Activated CD4-positive, CD25-positive, alpha-beta regulatory T cell treated with anti-CD3 and anti-CD28 coated beads, Interleukin-2, amount 50 U/mL, for 24 hours (primary cell): ENCODE data around the gene TBL1XR1.
"Not testable (repeated sequence)": the region's sequence is repeated elsewhere in the genome, so short reads cannot be mapped to it uniquely, and the experiment has no call there.

Experiments
- ATAC-seq, 2 donors: fragments of 150-1000 bp; cut with Tn5 transposase; one replicate each; pipeline ENCODE4 v1.10.0; 2021; ENCODE audit warnings: mild to moderate bottlenecking in 1 of 2, moderate library complexity in 1 of 2

The TBL1XR1 gene

DNA sequence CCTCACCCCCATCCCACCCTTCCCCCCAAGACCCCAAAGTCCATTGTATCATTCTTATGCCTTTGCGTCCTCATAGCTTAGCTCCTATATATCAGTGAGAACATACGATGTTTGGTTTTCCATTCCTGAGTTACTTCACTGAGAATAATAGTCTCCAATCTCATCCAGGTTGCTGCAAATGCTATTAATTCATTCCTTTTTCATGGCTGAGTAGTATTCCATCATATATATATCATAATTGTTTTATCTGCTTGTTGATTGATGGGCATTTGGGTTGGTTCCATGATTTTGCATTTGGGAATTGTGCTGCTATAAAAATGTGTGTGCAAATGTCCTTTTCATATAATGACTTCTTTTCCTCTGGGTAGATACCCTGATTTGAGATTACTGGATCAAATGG, 197.1 kb downstream of the TBL1XR1 start:
- ATAC-seq = not testable (repeated sequence)

- ATAC-seq = no peak
Observed at GRCh38 chr3:176995946-176996345, 201.3 kb downstream of the TBL1XR1 start.

DNA sequence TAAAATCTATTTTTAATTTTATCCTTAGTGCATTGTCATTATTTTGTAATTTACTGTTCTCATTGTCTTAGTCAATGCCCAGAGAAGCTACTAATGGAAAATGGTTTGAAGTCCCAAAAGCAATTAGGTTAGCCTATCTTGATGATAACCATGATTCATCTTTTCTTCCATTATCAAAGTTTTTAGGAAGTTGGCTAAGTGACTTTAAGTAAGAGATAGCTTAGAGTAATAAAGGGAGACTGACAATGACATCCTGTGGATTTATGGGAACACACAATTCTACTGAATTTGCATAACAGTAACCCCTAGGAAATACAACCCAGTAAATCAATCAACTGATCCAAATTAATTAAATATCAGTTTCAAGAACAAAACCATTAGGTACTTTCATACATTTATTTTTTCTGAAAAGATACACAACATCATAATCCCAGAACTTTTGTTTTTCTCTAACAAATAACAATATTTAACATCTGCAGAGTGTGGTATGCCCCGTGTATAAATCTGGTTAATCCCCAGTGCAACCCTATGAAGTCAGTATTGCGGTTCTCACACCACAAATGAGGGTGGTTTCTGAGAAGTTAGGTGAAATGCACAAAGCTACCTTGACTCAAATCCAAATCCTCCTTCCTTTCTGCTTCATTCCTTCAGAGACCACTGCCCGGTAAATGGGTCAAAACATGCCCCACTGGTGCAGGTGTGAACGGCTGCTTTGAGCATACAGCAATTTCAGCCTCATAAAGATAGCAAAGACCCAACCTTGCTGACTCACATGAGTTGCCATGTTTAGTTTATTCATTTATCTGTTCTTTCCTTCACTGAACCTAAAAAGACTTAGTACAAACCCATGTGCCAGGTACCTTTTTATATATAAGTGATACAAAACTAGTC, 202.1 kb downstream of the TBL1XR1 start:
- ATAC-seq = no peak

DNA sequence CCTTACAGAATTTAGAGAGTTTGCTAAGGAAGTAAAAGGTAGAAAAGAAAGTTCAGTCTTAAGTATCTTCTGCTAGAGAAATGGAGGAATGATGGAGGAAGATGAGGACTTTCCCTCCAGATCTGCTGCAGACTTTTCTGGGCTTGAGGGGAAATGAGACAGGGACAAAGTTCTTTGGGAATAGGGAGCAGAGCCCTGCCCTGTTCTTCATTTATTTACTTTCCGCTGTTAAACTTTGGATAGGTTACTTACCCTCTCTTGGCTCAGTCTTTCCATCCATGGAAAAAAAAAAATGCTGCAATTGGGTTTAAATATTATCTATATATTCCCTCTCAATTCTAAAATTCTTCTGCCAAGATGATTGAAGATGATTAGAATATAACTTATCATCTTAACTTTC, 202.9 kb downstream of the TBL1XR1 start:
- ATAC-seq = no peak

DNA sequence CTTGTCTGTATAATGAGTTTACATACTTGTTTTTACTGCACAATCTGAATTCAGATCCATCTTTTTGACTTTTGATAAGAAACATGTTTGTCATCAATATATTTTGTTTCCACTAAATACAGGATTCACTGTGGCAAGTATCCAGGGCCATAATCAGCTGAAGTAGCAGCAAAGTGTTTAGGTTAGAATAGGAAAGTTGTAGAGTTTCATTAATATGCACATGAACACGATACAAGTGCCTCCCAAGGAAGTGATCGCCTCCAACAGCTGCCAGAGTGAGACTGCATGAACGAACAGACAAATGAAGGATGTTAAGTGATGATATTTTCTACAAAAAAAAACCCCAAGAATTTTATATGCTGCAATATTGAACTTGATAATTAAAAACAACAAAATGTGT, 204.3 kb downstream of the TBL1XR1 start:
- ATAC-seq = no peak

- ATAC-seq = no peak
Observed at GRCh38 chr3:176992565-176992964, 204.7 kb downstream of the TBL1XR1 start.

DNA sequence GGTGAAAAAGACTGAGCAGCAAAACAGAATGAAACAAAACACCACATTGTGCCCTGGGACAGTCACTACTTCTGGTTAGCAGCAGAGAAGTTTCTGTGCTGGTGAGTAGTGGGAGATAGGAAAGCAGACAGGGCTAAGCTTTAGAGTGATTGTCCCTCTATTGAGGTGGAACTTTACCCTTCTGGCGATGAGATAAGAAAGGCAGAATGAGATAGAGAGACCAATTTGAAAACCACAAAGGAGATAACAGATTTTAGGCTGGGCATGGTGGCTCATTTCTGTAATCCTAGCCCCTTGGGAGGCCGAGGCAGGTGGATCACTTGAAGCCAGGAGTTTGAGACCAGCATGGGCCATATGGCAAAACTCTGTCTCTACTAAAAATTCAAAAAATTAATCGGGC, 208.5 kb downstream of the TBL1XR1 start:
- no peak for ATAC-seq

- no peak for ATAC-seq
Observed at GRCh38 chr3:176987901-176988650, 209.2 kb downstream of the TBL1XR1 start.

DNA sequence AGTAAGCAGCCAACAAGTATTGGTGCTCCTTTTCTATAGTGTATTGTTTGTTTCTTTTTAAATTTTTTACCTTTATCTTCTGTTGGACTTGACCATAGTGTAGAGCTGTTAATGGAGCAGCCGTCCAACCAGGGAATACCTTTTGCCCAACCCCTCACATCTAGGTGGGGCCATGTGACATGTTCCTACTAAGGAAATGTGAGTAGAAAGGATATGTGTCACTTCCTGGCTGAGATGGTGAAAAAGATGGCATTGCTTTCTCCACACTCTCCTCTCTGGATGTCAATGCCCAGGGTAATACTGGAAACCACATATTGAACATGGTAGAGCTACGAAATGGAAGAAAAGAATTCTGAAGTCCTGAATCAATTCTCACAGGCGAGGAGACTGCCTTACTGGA, 218.8 kb downstream of the TBL1XR1 start:
- no peak for ATAC-seq

DNA sequence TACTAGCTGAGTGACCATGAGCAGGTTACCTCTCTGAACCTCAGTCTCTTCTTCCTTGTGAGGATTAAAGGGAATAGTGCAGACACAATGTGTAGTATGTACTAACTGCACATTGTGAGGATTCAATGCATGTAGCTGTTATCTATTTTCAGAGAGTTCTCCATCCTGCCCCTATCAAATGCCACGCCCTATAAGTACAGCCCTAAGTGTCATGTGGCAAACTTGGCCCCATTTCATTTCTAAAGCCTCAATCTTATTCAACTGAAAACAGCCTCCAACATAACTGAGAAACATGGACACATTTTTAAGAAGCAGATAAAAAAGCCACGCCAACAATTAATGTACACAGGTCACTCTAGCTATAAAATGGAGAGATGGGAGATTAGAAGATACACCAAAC, 220.0 kb downstream of the TBL1XR1 start:
- no peak for ATAC-seq

- ATAC-seq = no peak
Observed at GRCh38 chr3:176976586-176976985, 220.7 kb downstream of the TBL1XR1 start.

GRCh38 chr3:176974279-176974678, 223.0 kb downstream of the TBL1XR1 start:
- no peak for ATAC-seq

DNA sequence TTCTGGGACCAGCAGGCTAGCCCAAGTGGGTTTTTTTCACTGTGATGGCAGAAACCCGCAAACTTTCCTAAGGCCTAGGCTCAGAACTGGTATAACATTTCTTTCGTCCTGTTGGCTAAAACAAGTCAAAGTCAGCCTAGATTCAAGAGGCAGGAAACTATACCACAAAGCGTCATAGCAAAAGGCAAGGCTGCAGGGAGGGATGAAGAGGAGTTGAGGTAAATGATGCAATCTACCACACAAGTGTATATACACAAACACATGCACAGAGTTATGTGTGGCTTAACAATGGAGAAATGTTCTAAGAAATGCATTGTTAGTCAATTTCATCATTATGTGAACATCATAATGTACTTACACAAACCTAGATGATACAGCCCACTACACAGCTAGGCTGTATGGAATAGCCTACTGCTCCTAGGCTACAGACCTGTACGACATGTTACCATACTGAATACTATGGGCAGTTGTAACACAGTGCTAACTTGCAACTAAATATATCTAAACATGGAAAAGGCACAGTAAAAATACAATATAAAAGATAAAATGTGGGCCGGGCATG, 225.6 kb downstream of the TBL1XR1 start:
- ATAC-seq = no peak

GRCh38 chr3:176970770-176971169, 226.5 kb downstream of the TBL1XR1 start:
- ATAC-seq = no peak

DNA sequence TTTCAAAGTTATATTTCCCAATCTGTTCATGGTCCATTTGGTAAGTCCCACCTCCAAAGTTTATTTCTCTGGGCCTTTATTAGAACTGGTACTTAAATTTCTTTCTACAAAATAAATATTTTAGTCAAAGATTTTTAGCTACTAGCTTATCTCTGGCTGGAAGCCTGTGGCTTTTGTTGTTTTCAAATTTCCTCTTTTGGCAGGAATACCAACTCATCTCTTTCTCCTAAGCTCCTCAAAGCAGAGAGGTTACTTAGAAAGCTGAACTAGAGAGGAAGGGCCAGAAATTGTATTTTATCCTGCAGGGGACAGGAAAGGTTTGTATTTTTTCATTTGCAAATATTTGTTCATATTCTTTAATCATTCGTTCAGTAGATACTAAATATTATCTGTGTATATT, 227.8 kb downstream of the TBL1XR1 start:
- no peak for ATAC-seq
